ENCODE results near the gene DYRK2. TPM values are rescaled to one million over a fixed set of nuclear protein-coding genes. Genes with fewer than 3 reads are reported as not detected.
A peak's percentile ranks its signal among the peaks of the same experiment; 100 is the strongest.

The DYRK2 gene
- total RNA-seq, 1 experiment from 2014 or later, result 14.8 TPM

GRCh38 chr12:67638694-67639093, 9.9 kb upstream of the DYRK2 start:
- no peak for DNase-seq (ENCODE audit: low spot score)
- in situ Hi-C loops (cut with HindIII; ENCODE audit: low sequenced_read_pairs), result no loop called here

GRCh38 chr12:67640863-67641262, 7.7 kb upstream of the DYRK2 start:
- DNase-seq (ENCODE audit: low spot score), result no peak
- in situ Hi-C loops (cut with HindIII; ENCODE audit: low sequenced_read_pairs), result no loop called here

GRCh38 chr12:67645126-67645525, 3.4 kb upstream of the DYRK2 start:
- in situ Hi-C loops (cut with HindIII; ENCODE audit: low sequenced_read_pairs), result no loop called here
- DNase-seq (ENCODE audit: low spot score), result no peak

- no peak for DNase-seq (ENCODE audit: low spot score)
- in situ Hi-C loops (cut with HindIII; ENCODE audit: low sequenced_read_pairs), result no loop called here
Measured at GRCh38 chr12:67645601-67646000, 2.9 kb upstream of the DYRK2 start.

- in situ Hi-C loops (cut with HindIII; ENCODE audit: low sequenced_read_pairs), result no loop called here
Measured at GRCh38 chr12:67646775-67647174, 1.8 kb upstream of the DYRK2 start.

GRCh38 chr12:67647181-67647798, 1.3 kb upstream of the DYRK2 start:
- no peak for DNase-seq (ENCODE audit: low spot score)
- in situ Hi-C loops (cut with HindIII; ENCODE audit: low sequenced_read_pairs), result no loop called here

More at GRCh38 chr12:67646775-67647174, 1.8 kb upstream of the DYRK2 start:
- no peak for DNase-seq (ENCODE audit: low spot score)

- in situ Hi-C loops (cut with HindIII; ENCODE audit: low sequenced_read_pairs), result no loop called here
- peak; percentile 76 for DNase-seq (ENCODE audit: low spot score)
Measured at GRCh38 chr12:67647799-67648520, 585 bp upstream of the DYRK2 start.

GRCh38 chr12:67649261-67649569, 670 bp downstream of the DYRK2 start:
- peak; percentile 10 for DNase-seq (ENCODE audit: low spot score)
- in situ Hi-C loops (cut with HindIII; ENCODE audit: low sequenced_read_pairs), result no loop called here

- in situ Hi-C loops (cut with HindIII; ENCODE audit: low sequenced_read_pairs), result no loop called here
- no peak for DNase-seq (ENCODE audit: low spot score)
Measured at GRCh38 chr12:67649570-67650387, 1.2 kb downstream of the DYRK2 start.

- DNase-seq (ENCODE audit: low spot score), result peak; percentile 42
- in situ Hi-C loops (cut with HindIII; ENCODE audit: low sequenced_read_pairs), result no loop called here
Measured at GRCh38 chr12:67650388-67651131, 2.0 kb downstream of the DYRK2 start.

GRCh38 chr12:67651132-67651695, 2.7 kb downstream of the DYRK2 start:
- in situ Hi-C loops (cut with HindIII; ENCODE audit: low sequenced_read_pairs), result no loop called here
- peak; percentile 17 for DNase-seq (ENCODE audit: low spot score)

- no peak for DNase-seq (ENCODE audit: low spot score)
- in situ Hi-C loops (cut with HindIII; ENCODE audit: low sequenced_read_pairs), result no loop called here
Measured at GRCh38 chr12:67655829-67656228, 7.3 kb downstream of the DYRK2 start.

- in situ Hi-C loops (cut with HindIII; ENCODE audit: low sequenced_read_pairs), result no loop called here
- no peak for DNase-seq (ENCODE audit: low spot score)
Measured at GRCh38 chr12:67656251-67656650, 7.7 kb downstream of the DYRK2 start.

GRCh38 chr12:67658486-67658885, 9.9 kb downstream of the DYRK2 start:
- in situ Hi-C loops (cut with HindIII; ENCODE audit: low sequenced_read_pairs), result no loop called here
- no peak for DNase-seq (ENCODE audit: low spot score)

- DNase-seq (ENCODE audit: low spot score), result no peak
- in situ Hi-C loops (cut with HindIII; ENCODE audit: low sequenced_read_pairs), result no loop called here
Measured at GRCh38 chr12:67659292-67659691, 10.7 kb downstream of the DYRK2 start.

- in situ Hi-C loops (cut with HindIII; ENCODE audit: low sequenced_read_pairs), result no loop called here
- DNase-seq (ENCODE audit: low spot score), result no peak
Measured at GRCh38 chr12:67661311-67662021, 12.9 kb downstream of the DYRK2 start.

- DNase-seq (ENCODE audit: low spot score), result no peak
- in situ Hi-C loops (cut with HindIII; ENCODE audit: low sequenced_read_pairs), result no loop called here
Measured at GRCh38 chr12:67662910-67663538, 14.5 kb downstream of the DYRK2 start.

- in situ Hi-C loops (cut with HindIII; ENCODE audit: low sequenced_read_pairs), result no loop called here
- no peak for DNase-seq (ENCODE audit: low spot score)
Measured at GRCh38 chr12:67664171-67664570, 15.6 kb downstream of the DYRK2 start.
